ACC112 (cell line): ENCODE measurements around the gene SRP54.

ENCODE experiments used
- H2AFZ ChIP-seq: fragments of 200-600 bp; sonication (generic); one replicate; pipeline ENCODE4 v1.6.0; 2017; ENCODE audit warnings: antibody characterized with exemption, low read length; ENCODE audit not compliant: unreplicated experiment
- H3K27ac ChIP-seq: fragments of 200-600 bp; sonication (generic); 2 replicates; pipeline ENCODE4 v1.5.1; 2014; ENCODE audit warnings: low read depth, mild to moderate bottlenecking, antibody characterized with exemption, low read length, moderate library complexity
- H3K27me3 ChIP-seq: fragments of 200-600 bp; sonication (generic); 2 replicates; pipeline ENCODE4 v1.6.1; 2014; ENCODE audit warnings: mild to moderate bottlenecking, antibody characterized with exemption, low read length, moderate library complexity, mixed read lengths; ENCODE audit not compliant: insufficient read depth
- H3K36me3 ChIP-seq: fragments of 200-600 bp; sonication (generic); 2 replicates; pipeline ENCODE4 v1.6.1; 2016; ENCODE audit warnings: mild to moderate bottlenecking, antibody characterized with exemption, low read length, moderate library complexity, mixed read lengths; ENCODE audit not compliant: insufficient read depth
- H3K4me1 ChIP-seq: fragments of 200-600 bp; sonication (generic); one replicate; pipeline ENCODE4 v1.6.1; 2016; ENCODE audit warnings: low read length, mixed read lengths; ENCODE audit not compliant: insufficient read depth, unreplicated experiment, control insufficient read depth
- H3K4me3 ChIP-seq: fragments of 200-600 bp; sonication (generic); 2 replicates; pipeline ENCODE4 v1.5.1; 2014; ENCODE audit warnings: mild to moderate bottlenecking, low read depth, low read length
- H3K79me2 ChIP-seq: fragments of 200-600 bp; sonication (generic); one replicate; pipeline ENCODE4 v1.6.0; 2016; ENCODE audit warnings: low read length; ENCODE audit not compliant: control insufficient read depth, unreplicated experiment, insufficient read depth

The SRP54 gene

GRCh38 chr14:35073486-35073885 is 90.7 kb downstream of the SRP54 start:
- Histone ChIP-seq H3K79me2 (no peaks in the 10 kb centered on the region), H3K36me3 (peaks cover 16% of the 10 kb centered on the region; the same call in 1 of the 2 replicates), H3K27ac (no peak overlapping the region), H2AFZ (no peak overlapping the region), H3K4me3 (no peak overlapping the region), H3K27me3 (no peaks in the 10 kb centered on the region), H3K4me1 (no peaks in the 10 kb centered on the region)

GRCh38 chr14:35078082-35078481 is 95.3 kb downstream of the SRP54 start:
- Histone ChIP-seq H3K4me1 (no peaks in the 10 kb centered on the region), H3K4me3 (no peak overlapping the region), H3K36me3 (peaks cover 24% of the 10 kb centered on the region; the same call in 1 of the 2 replicates), H3K79me2 (no peaks in the 10 kb centered on the region), H3K27me3 (no peaks in the 10 kb centered on the region), H3K27ac (no peak overlapping the region), H2AFZ (no peak overlapping the region)
